Breast epithelium (tissue), 4 donors: ENCODE measurements around the gene CASK. TPM values are rescaled to one million over a fixed set of nuclear protein-coding genes. Genes with fewer than 3 reads are reported as not detected.

ENCODE experiments used
- DNase-seq, 2 donors: peaks; one replicate each; pipeline ENCODE4 v3.0.0-alpha.2; 2019; ENCODE audit warnings: low spot score in 2 of 2
- H3K27ac ChIP-seq, 2 donors: fragments of 200-600 bp; sonication (generic) in 1 of 2; one replicate each; pipeline ENCODE4 v1.5.1; 2016 to 2019; ENCODE audit warnings: mild to moderate bottlenecking in 1 of 2
- H3K27me3 ChIP-seq, 2 donors: fragments of 200-600 bp; sonication (generic) in 1 of 2; one replicate each; pipeline versions ENCODE4 v1.5.1 to v1.6.0; 2017 to 2019; ENCODE audit warnings: control low read depth in 1 of 2, mild to moderate bottlenecking in 1 of 2
- H3K36me3 ChIP-seq: fragments of 200-600 bp; one replicate; pipeline ENCODE4 v1.5.1; 2019
- H3K4me1 ChIP-seq, 2 donors: fragments of 200-600 bp; sonication (generic); one replicate each; pipeline ENCODE4 v1.5.1; 2016 to 2019; ENCODE audit warnings: control low read depth in 1 of 2
- H3K4me3 ChIP-seq, 3 donors: fragments of 200-600 bp; sonication (generic); 1 replicate in 2 of 3; 2 replicates in 1 of 3; pipeline ENCODE4 v1.5.1; 2016 to 2019; ENCODE audit warnings: mild to moderate bottlenecking in 3 of 3, moderate library complexity in 2 of 3
- H3K9me3 ChIP-seq, 2 donors: fragments of 200-600 bp; sonication (generic) in 1 of 2; one replicate each; pipeline ENCODE4 v1.5.1; 2016 to 2019; ENCODE audit warnings: control low read depth in 1 of 2
- POLR2A ChIP-seq: fragments of 450-650 bp; IDR thresholded peaks from one replicate; pipeline ENCODE4 v1.6.1; 2016; ENCODE audit warnings: antibody characterized with exemption, mild to moderate bottlenecking, moderate library complexity
- POLR2AphosphoS5 ChIP-seq, 3 donors: sonication (generic); formaldehyde crosslinking; IDR thresholded peaks; one replicate each; pipeline ENCODE4 v1.6.1; 2017; ENCODE audit warnings: antibody characterized with exemption in 3 of 3
- intact Hi-C: fragments of 100-400 bp; cut with DNase I; formaldehyde crosslinking; loops from one replicate; pipeline ENCODE4 v1.15.1; 2023; ENCODE audit warnings: low total_unique reads
- total RNA-seq, 3 donors: library from RNA; depleted of rRNA; stranded (reverse); fragments of >200 nt; gene quantifications; one replicate each; pipeline ENCODE4 v1.1.0, GENCODE V29; 2016
- TF ChIP-seq, protein P1 (sequence below), 3 donors: fragments of 450-650 bp; IDR thresholded peaks; one replicate each; pipeline ENCODE4 v1.5.1; 2016 to 2017; ENCODE audit warnings: antibody characterized with exemption in 3 of 3, mild to moderate bottlenecking in 3 of 3, moderate library complexity in 3 of 3

The CASK gene
- total RNA-seq, 3 donors from 2014 or later, result 34.4 to 103 (median 52.4) TPM

GRCh38 chrX:41499984-41500383 lies 423.4 kb downstream of the CASK start:
- Histone ChIP-seq H3K27ac (no peak overlapping the region), H3K36me3 (no peaks in the 10 kb centered on the region), H3K4me1 (no peaks in the 10 kb centered on the region), H3K4me3 (no peak overlapping the region), H3K9me3 (peaks cover 3 to 10% of the 10 kb centered on the region in 2 donors), H3K27me3 (peaks cover 0 to 12% of the 10 kb centered on the region in 2 donors)
- TF ChIP-seq POLR2AphosphoS5 (IDR thresholded peaks at IDR 0.05), result no peak
- no peak for TF ChIP-seq POLR2A
- TF ChIP-seq, protein P1, sequence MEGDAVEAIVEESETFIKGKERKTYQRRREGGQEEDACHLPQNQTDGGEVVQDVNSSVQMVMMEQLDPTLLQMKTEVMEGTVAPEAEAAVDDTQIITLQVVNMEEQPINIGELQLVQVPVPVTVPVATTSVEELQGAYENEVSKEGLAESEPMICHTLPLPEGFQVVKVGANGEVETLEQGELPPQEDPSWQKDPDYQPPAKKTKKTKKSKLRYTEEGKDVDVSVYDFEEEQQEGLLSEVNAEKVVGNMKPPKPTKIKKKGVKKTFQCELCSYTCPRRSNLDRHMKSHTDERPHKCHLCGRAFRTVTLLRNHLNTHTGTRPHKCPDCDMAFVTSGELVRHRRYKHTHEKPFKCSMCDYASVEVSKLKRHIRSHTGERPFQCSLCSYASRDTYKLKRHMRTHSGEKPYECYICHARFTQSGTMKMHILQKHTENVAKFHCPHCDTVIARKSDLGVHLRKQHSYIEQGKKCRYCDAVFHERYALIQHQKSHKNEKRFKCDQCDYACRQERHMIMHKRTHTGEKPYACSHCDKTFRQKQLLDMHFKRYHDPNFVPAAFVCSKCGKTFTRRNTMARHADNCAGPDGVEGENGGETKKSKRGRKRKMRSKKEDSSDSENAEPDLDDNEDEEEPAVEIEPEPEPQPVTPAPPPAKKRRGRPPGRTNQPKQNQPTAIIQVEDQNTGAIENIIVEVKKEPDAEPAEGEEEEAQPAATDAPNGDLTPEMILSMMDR (IDR thresholded peaks at IDR 0.05), result no peak
- intact Hi-C loops, result no loop called here
- DNase-seq, result no peak

- H3K4me1 ChIP-seq, result no peaks in the 10 kb centered on the region
- no peak for TF ChIP-seq POLR2A
- TF ChIP-seq, protein P1 (IDR thresholded peaks at IDR 0.05), result no peak
- no peak for TF ChIP-seq POLR2AphosphoS5 (IDR thresholded peaks at IDR 0.05)
- peaks cover 3 to 10% of the 10 kb centered on the region in 2 donors for H3K9me3 ChIP-seq
- H3K4me3 ChIP-seq, result no peak overlapping the region
- DNase-seq, result no peak
- peaks cover 0 to 12% of the 10 kb centered on the region in 2 donors for H3K27me3 ChIP-seq
- intact Hi-C loops, result no loop called here
- H3K27ac ChIP-seq, result no peak overlapping the region
- H3K36me3 ChIP-seq, result no peaks in the 10 kb centered on the region
These were observed 424.2 kb downstream of the CASK start for GRCh38 chrX:41499195-41499594.

- peak overlapping the region; percentile 1 to 48 for H3K27ac ChIP-seq
These were observed 431.9 kb downstream of the CASK start for GRCh38 chrX:41491267-41492004.

GRCh38 chrX:41490446-41490845 lies 432.9 kb downstream of the CASK start:
- Histone ChIP-seq H3K27me3 (peaks cover 0 to 9% of the 10 kb centered on the region in 2 donors), H3K9me3 (no peaks in the 10 kb centered on the region), H3K4me1 (no peaks in the 10 kb centered on the region), H3K36me3 (no peaks in the 10 kb centered on the region), H3K27ac (no peak overlapping the region), H3K4me3 (no peak overlapping the region)
- TF ChIP-seq POLR2AphosphoS5 (IDR thresholded peaks at IDR 0.05), result no peak
- TF ChIP-seq POLR2A, result no peak
- TF ChIP-seq, protein P1 (IDR thresholded peaks at IDR 0.05), result no peak
- no peak for DNase-seq
- intact Hi-C loops, result no loop called here

More at GRCh38 chrX:41491267-41492004, 431.9 kb downstream of the CASK start:
- peaks cover 0 to 9% of the 10 kb centered on the region in 2 donors for H3K27me3 ChIP-seq
- intact Hi-C loops, result no loop called here
- peak in 1 of 2 donors; percentile 43 for DNase-seq
- H3K4me1 ChIP-seq, result no peaks in the 10 kb centered on the region
- H3K36me3 ChIP-seq, result no peaks in the 10 kb centered on the region
- TF ChIP-seq, protein P1 (IDR thresholded peaks at IDR 0.05), result no peak
- no peak for TF ChIP-seq POLR2AphosphoS5 (IDR thresholded peaks at IDR 0.05)
- no peak for TF ChIP-seq POLR2A
- no peaks in the 10 kb centered on the region for H3K9me3 ChIP-seq
- no peak overlapping the region for H3K4me3 ChIP-seq

DNA sequence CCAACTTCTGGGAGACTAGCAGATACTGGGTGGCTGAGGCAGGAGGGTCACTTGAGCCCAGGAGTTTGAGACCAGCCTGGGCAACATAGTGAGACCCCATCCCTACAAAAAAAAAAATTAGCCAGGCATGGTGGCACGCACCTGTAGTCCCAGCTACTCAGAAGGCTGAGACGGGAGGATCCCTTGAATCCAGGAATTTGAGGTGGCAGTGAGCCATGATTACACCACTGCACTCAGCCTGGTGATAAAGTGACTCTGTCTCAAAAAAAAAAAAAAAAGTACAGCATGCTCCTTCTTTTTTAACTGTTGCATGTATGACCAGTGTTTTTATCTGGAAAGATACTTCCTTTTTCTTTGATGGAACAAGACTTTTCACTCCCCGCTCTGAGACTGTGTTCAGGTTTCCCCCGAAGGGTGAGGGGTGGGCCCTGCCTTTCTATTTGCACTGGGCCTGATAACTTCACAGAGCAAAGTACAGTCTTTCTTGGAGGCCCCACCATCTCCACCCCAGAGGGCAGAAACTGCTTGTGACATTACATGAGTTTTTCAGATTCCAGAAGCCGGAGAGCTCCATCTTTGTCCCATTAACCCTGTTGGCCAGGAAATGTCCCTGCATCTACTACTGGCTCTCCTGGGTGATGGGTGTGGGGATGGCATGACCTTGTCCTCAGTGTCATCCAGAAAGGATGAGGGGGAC lies 441.1 kb downstream of the CASK start:
- no peak for DNase-seq
- TF ChIP-seq POLR2A (no peak), POLR2AphosphoS5 (IDR thresholded peaks at IDR 0.05) (no peak)
- TF ChIP-seq, protein P1 (IDR thresholded peaks at IDR 0.05), result no peak
- H3K4me3 ChIP-seq, result no peak overlapping the region
- H3K27ac ChIP-seq, result no peak overlapping the region
- H3K27me3 ChIP-seq, result peaks cover 0 to 10% of the 10 kb centered on the region in 2 donors
- peaks cover 4 to 18% of the 10 kb centered on the region in 2 donors for H3K9me3 ChIP-seq
- intact Hi-C loops, result no loop called here
- H3K36me3 ChIP-seq, result no peaks in the 10 kb centered on the region
- H3K4me1 ChIP-seq, result no peaks in the 10 kb centered on the region
